ENCODE data around the gene ILRUN.
"Not testable (repeated sequence)": the region's sequence is repeated elsewhere in the genome, so short reads cannot be mapped to it uniquely, and the experiment has no call there.

The ILRUN gene

GRCh38 chr6:34697544-34697836 is 923 bp upstream of the ILRUN start:
- no peak for DNase-seq (ENCODE audit: low spot score)

- DNase-seq (ENCODE audit: low spot score): peak; percentile 31
Observed at GRCh38 chr6:34696189-34696738, 303 bp downstream of the ILRUN start.

GRCh38 chr6:34695729-34696188 is 808 bp downstream of the ILRUN start:
- peak; percentile 20 for DNase-seq (ENCODE audit: low spot score)

GRCh38 chr6:34692280-34692679 is 4.3 kb downstream of the ILRUN start:
- DNase-seq (ENCODE audit: low spot score): no peak

GRCh38 chr6:34689742-34690141 is 6.8 kb downstream of the ILRUN start:
- DNase-seq (ENCODE audit: low spot score): no peak

GRCh38 chr6:34688956-34689355 is 7.6 kb downstream of the ILRUN start:
- no peak for DNase-seq (ENCODE audit: low spot score)

GRCh38 chr6:34684919-34685318 is 11.6 kb downstream of the ILRUN start:
- DNase-seq (ENCODE audit: low spot score): no peak

GRCh38 chr6:34684364-34684763 is 12.2 kb downstream of the ILRUN start:
- no peak for DNase-seq (ENCODE audit: low spot score)

GRCh38 chr6:34680802-34681515 is 15.6 kb downstream of the ILRUN start:
- DNase-seq (ENCODE audit: low spot score): no peak

GRCh38 chr6:34680313-34680712 is 16.3 kb downstream of the ILRUN start:
- not testable (repeated sequence) for DNase-seq (ENCODE audit: low spot score)

GRCh38 chr6:34679552-34680253 is 16.9 kb downstream of the ILRUN start:
- DNase-seq (ENCODE audit: low spot score): no peak

GRCh38 chr6:34676140-34676539 is 20.4 kb downstream of the ILRUN start:
- no peak for DNase-seq (ENCODE audit: low spot score)

GRCh38 chr6:34674930-34675329 is 21.6 kb downstream of the ILRUN start:
- DNase-seq (ENCODE audit: low spot score): not testable (repeated sequence)

- DNase-seq (ENCODE audit: low spot score): no peak
Observed at GRCh38 chr6:34674268-34674639, 22.3 kb downstream of the ILRUN start.

- DNase-seq (ENCODE audit: low spot score): no peak
Observed at GRCh38 chr6:34673064-34673463, 23.5 kb downstream of the ILRUN start.

GRCh38 chr6:34672657-34673043 is 23.9 kb downstream of the ILRUN start:
- no peak for DNase-seq (ENCODE audit: low spot score)

- DNase-seq (ENCODE audit: low spot score): no peak
Observed at GRCh38 chr6:34671801-34672656, 24.5 kb downstream of the ILRUN start.

GRCh38 chr6:34671367-34671766 is 25.2 kb downstream of the ILRUN start:
- DNase-seq (ENCODE audit: low spot score): no peak

GRCh38 chr6:34668799-34669198 is 27.8 kb downstream of the ILRUN start:
- DNase-seq (ENCODE audit: low spot score): not testable (repeated sequence)

- DNase-seq (ENCODE audit: low spot score): no peak
Observed at GRCh38 chr6:34667481-34668238, 28.9 kb downstream of the ILRUN start.

GRCh38 chr6:34665019-34665418 is 31.5 kb downstream of the ILRUN start:
- DNase-seq (ENCODE audit: low spot score): no peak
